OCI-LY7 (cell line): ENCODE results near the gene EMX2.

Experiments
- EZH2phosphoT487 ChIP-seq: fragments of 200-600 bp; sonication (generic); IDR thresholded peaks from 2 replicates; pipeline ENCODE4 v1.6.1; 2018; ENCODE audit warnings: low read depth, borderline replicate concordance, mild to moderate bottlenecking, mixed run types, antibody characterized with exemption, low read length, moderate library complexity, mixed read lengths
- TF ChIP-seq, protein P1 (sequence below): fragments of 200-600 bp; sonication (generic); conservative IDR thresholded peaks from 2 replicates; pipeline ENCODE4 v1.5.1; 2014; ENCODE audit warnings: mild to moderate bottlenecking, antibody characterized with exemption, low read length, moderate library complexity, mixed read lengths

DNA sequence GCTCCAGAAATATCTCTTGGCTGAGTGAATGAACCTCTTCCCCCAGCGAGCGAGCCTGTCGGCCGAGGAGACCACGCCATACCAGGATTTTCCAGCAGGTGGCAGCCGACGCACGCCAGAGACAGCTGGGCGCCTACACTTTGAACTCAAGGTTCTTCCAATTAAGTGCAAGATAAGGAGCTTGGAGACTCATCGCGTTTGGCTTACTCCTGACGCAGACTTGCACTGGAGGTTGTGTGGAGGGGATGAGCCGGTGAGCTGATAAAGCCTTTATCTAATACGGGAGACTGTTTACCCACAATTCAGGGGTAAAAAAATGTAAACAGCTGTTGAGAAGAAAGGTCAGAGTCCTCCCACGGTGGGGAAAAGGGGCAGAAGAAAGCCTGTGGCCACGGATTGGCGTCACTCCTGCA lies 45.9 kb upstream of the EMX2 start:
- TF ChIP-seq, protein P1, sequence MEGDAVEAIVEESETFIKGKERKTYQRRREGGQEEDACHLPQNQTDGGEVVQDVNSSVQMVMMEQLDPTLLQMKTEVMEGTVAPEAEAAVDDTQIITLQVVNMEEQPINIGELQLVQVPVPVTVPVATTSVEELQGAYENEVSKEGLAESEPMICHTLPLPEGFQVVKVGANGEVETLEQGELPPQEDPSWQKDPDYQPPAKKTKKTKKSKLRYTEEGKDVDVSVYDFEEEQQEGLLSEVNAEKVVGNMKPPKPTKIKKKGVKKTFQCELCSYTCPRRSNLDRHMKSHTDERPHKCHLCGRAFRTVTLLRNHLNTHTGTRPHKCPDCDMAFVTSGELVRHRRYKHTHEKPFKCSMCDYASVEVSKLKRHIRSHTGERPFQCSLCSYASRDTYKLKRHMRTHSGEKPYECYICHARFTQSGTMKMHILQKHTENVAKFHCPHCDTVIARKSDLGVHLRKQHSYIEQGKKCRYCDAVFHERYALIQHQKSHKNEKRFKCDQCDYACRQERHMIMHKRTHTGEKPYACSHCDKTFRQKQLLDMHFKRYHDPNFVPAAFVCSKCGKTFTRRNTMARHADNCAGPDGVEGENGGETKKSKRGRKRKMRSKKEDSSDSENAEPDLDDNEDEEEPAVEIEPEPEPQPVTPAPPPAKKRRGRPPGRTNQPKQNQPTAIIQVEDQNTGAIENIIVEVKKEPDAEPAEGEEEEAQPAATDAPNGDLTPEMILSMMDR = peak; percentile 92
- TF ChIP-seq EZH2phosphoT487 = no peak
